Left hindlimb (tissue), 1 donor: Measurements from ENCODE around the gene PRUNE2.

Source experiments
- DNase-seq: peaks from one replicate; pipeline ENCODE4 v3.0.0-alpha.2; 2018

The PRUNE2 gene

DNA sequence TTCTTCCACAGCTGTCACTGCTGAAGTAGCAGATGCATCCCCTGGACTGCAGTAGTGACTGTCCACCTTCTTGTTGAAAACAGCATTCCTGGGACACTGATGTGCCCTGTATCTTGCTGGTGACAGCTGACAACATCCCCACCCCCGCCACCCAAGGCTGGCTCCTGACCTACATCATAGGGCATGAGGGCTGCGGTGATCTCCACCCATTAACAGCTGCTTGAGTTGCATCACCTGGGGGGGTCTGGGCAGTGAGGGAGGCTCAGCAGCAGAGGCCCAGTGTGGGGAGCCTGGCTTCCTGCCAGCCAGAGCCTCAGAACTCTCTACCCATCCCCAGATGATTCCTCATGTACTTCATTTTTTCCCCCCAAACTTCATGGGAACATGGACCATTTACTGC is 4.1 kb downstream of the PRUNE2 start:
- no peak for DNase-seq

DNA sequence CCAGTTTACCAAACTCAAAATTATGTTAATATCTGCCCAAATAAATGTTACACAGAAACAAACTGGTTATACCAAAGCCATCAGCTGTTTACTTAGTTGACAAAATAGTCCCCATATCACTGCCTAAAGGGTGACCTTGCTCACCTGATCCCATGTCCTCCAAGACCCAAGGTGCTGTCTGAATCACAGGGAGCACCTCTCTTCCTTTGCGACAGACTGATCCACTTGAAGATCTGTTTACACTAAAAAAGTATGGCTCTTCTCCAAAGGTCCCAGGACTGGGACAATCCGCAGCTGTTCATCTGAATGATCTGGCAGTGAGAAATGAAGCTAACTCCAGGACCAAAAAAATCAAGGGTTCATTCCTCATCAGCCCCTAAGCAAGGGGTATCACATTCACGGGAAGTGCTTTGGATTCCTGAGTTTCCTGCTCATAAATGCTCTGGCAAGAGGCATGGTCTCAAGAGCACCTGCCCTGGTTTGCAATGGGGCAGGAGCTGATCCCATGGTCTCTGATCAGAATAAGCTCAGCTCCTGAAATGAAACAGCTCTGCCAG is 5.0 kb downstream of the PRUNE2 start:
- DNase-seq: no peak

GRCh38 chr9:76898786-76899185 is 7.1 kb downstream of the PRUNE2 start:
- no peak for DNase-seq

GRCh38 chr9:76897804-76898525 is 7.9 kb downstream of the PRUNE2 start:
- no peak for DNase-seq

GRCh38 chr9:76896035-76896434 is 9.9 kb downstream of the PRUNE2 start:
- DNase-seq: no peak

GRCh38 chr9:76895186-76895585 is 10.7 kb downstream of the PRUNE2 start:
- no peak for DNase-seq

- DNase-seq: no peak
Measured at GRCh38 chr9:76894198-76894597, 11.7 kb downstream of the PRUNE2 start.

GRCh38 chr9:76893395-76893932 is 12.4 kb downstream of the PRUNE2 start:
- no peak for DNase-seq

DNA sequence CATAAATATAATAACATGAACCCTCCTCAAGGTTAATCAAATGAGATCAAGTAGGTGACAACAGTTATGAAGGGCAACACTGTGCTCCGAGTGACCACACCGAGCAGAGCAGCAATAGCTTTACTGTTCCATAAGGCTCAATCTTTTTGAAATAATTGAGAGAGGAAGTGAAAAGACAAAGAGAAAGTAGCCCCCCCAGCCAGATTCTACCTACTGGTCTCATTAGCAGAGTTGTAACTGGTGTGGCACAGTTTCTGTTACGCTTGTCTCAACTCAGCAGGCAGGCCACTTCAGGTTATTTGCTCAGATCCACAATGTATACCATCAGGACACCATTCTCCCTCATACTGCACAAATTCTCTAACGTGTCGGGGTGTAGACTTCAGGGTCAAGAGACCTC is 14.0 kb downstream of the PRUNE2 start:
- DNase-seq: no peak

DNA sequence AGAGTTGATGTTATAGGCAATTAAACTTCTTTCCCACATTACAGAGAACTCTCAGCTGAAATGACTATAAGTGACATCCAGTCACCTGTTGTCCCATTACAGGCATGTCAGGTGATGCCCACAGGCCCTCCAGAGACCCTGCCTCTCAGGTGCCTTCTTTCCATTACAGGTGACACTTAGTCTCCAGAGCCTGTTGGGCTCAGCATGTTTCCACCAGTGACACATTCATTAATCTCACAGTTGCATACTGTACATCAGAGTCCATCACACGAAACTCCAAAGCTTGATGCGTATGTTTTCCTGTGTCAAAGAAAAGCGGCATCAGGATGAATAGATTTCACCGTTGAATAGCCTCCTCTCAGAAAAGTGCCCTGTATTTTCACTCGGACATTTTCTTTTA is 14.6 kb downstream of the PRUNE2 start:
- DNase-seq: no peak

DNA sequence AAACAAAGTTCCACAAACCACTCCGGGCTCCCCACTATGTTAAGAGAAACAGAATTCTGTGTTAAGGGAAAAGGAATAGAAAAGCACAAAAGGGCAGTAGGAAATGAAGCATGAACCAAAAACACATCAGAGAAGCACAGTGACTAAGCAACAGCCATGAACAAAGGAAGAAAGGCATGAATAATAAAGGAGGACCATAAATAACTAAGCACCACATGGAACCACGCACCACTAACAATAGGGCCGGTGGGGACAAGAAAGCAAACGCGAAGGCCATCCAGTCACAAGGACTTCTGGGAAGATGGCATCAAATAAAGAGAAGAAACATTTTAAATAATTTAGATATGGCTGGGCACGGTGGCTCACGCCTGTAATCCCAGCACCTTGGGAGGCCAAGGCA is 18.0 kb downstream of the PRUNE2 start:
- DNase-seq: no peak

GRCh38 chr9:76887003-76887821 is 18.7 kb downstream of the PRUNE2 start:
- DNase-seq: no peak

DNA sequence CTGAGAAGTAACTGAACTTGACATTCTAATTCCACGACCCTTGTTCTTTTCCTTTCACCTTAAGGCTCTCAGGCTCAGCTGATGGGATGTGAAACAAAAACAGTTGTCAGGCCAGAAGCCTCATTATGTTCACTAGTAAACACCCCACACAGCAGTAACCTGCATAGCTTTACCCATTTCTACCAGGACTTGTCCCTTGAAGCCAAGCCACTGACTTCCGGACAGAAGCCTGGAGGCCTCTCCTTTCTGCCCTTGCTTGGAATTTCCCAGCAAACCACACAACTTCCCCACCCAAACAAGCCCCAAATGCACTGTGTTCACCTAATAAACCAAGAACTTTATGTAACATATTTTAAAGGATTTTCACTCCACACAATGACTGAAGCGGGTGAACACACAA is 19.6 kb downstream of the PRUNE2 start:
- no peak for DNase-seq

GRCh38 chr9:76884823-76885222 is 21.1 kb downstream of the PRUNE2 start:
- DNase-seq: no peak

GRCh38 chr9:76883341-76883855 is 22.5 kb downstream of the PRUNE2 start:
- no peak for DNase-seq

DNA sequence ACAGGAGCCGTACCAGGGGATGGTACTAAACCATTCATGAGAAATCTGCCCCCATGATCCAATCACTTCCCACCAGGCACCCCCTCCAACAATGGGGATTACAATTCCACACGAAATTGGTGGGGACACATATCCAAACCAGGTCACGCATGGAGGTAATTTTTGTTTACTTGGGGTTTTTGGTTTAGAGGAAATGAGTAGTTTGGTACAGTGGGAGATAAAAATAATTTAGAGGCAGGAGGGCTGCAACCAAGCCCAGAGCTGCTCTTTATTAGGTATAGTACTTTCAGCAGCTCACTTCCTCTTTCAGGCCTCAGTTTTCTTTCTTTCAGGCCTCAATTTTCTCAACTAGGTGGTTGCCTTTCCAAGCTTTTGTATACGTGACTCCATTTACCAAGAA is 23.2 kb downstream of the PRUNE2 start:
- DNase-seq: no peak

DNA sequence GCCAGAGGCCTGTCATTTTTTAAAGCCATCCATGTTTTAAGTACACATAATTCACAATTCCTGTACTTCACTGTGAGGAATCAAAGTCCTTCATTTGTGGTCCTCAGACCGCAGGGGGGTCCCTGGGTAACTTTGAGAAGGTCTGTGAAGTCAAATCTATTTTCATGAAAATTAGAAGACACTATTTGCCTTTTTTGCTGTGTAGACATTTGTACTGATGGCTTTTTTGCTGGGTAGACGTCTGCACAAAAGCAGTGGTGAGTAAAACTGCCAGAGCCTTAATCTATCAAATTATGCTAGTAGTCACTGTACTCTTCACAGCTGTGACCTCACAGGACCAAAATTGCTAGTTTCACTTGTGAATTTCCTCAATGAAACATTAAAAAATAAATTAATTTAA is 25.7 kb downstream of the PRUNE2 start:
- DNase-seq: no peak

- DNase-seq: no peak
Measured at GRCh38 chr9:76878933-76879332, 27.0 kb downstream of the PRUNE2 start.

- no peak for DNase-seq
Measured at GRCh38 chr9:76877961-76878360, 28.0 kb downstream of the PRUNE2 start.

DNA sequence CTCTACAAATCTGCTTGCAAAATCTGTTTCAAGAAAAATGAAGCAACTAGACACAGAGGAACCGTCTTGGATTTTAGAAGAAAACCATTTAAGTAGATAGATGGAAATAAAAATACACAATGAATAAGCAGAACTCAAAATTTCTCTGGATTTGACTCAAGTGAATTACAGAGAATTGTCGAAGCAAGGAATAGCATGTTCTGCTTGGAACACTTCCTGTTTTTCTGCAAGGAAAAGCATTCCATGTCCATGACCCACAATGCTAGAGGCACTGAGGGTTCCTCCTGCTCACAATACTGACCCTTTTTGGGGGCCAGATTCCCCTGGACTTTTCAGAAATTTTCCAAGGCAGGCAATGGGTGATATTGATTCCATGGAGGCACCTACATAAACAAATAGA is 29.8 kb downstream of the PRUNE2 start:
- no peak for DNase-seq

GRCh38 chr9:76873821-76874220 is 32.1 kb downstream of the PRUNE2 start:
- no peak for DNase-seq

GRCh38 chr9:76873056-76873792 is 32.7 kb downstream of the PRUNE2 start:
- DNase-seq: peak; percentile 32

GRCh38 chr9:76868897-76869296 is 37.0 kb downstream of the PRUNE2 start:
- DNase-seq: no peak
